Left ventricle myocardium inferior (tissue), 1 donor: Measurements from ENCODE around the gene SUN2. TPM values are rescaled to one million over a fixed set of nuclear protein-coding genes. Genes with fewer than 3 reads are reported as not detected.

Experiments
- DNase-seq: peaks from one replicate; pipeline ENCODE4 v3.0.0-alpha.2; 2020
- H3K27ac ChIP-seq: fragments of 200-600 bp; replicated peaks from 2 replicates; pipeline ENCODE4 v1.8.0; 2021
- H3K27me3 ChIP-seq: fragments of 200-600 bp; 2 replicates; pipeline ENCODE4 v1.8.0; 2021; ENCODE audit warnings: low read depth
- H3K36me3 ChIP-seq: fragments of 200-600 bp; 2 replicates; pipeline ENCODE4 v1.8.0; 2021
- H3K4me1 ChIP-seq: fragments of 200-600 bp; 2 replicates; pipeline ENCODE4 v1.8.0; 2021
- H3K4me3 ChIP-seq: fragments of 200-600 bp; 2 replicates; pipeline ENCODE4 v1.8.0; 2021; ENCODE audit warnings: mild to moderate bottlenecking, moderate library complexity
- H3K9me3 ChIP-seq: fragments of 200-600 bp; replicated peaks from 2 replicates; pipeline ENCODE4 v1.8.0; 2021
- CTCF ChIP-seq: fragments of 200-600 bp; IDR thresholded peaks from 2 replicates; pipeline ENCODE4 v1.8.0; 2021; ENCODE audit warnings: antibody characterized with exemption, mild to moderate bottlenecking, borderline replicate concordance
- intact Hi-C: fragments of 100-400 bp; cut with micrococcal nuclease; formaldehyde crosslinking; loops from one replicate; pipeline ENCODE4 v1.11.0; 2022
- total RNA-seq: library from RNA; stranded (reverse); fragmentation: NEBNext Ultra II Directional; extraction: Animal tissue kit (Norgen Biotek cat#: 25700); gene quantifications from one replicate; pipeline ENCODE4 v1.2.1, GENCODE V29; 2021
- donor health status: DM: no; HTN: yes; CAD: no; lungs with severe emphysema.

Gene SUN2
- total RNA-seq, 1 donor from 2014 or later, result 116 TPM

GRCh38 chr22:38728871-38729796 lies 26.7 kb downstream of the SUN2 start:
- H3K4me1 ChIP-seq, result peaks cover 50% of the 10 kb centered on the region
- no peak for DNase-seq
- no peak overlapping the region for H3K4me3 ChIP-seq
- no peaks in the 10 kb centered on the region for H3K27me3 ChIP-seq
- H3K27ac ChIP-seq, result no peak overlapping the region
- TF ChIP-seq CTCF, result no peak
- peaks cover 76% of the 10 kb centered on the region for H3K36me3 ChIP-seq
- intact Hi-C loops, result no loop called here
- no peaks in the 10 kb centered on the region for H3K9me3 ChIP-seq

GRCh38 chr22:38727530-38728451 lies 28.0 kb downstream of the SUN2 start:
- intact Hi-C loops, result no loop called here
- H3K27me3 ChIP-seq, result no peaks in the 10 kb centered on the region
- no peak for TF ChIP-seq CTCF
- no peak for DNase-seq
- peaks cover 90% of the 10 kb centered on the region for H3K36me3 ChIP-seq
- H3K4me3 ChIP-seq, result no peak overlapping the region
- peaks cover 37% of the 10 kb centered on the region for H3K4me1 ChIP-seq
- no peak overlapping the region for H3K27ac ChIP-seq
- H3K9me3 ChIP-seq, result no peaks in the 10 kb centered on the region

- no peak for DNase-seq
- H3K36me3 ChIP-seq, result peaks cover 96% of the 10 kb centered on the region
- H3K4me1 ChIP-seq, result peaks cover 30% of the 10 kb centered on the region
- no peaks in the 10 kb centered on the region for H3K27me3 ChIP-seq
- no peaks in the 10 kb centered on the region for H3K9me3 ChIP-seq
- intact Hi-C loops, result no loop called here
- H3K4me3 ChIP-seq, result no peak overlapping the region
- no peak for TF ChIP-seq CTCF
- no peak overlapping the region for H3K27ac ChIP-seq
Measured at GRCh38 chr22:38727123-38727522, 28.7 kb downstream of the SUN2 start.

GRCh38 chr22:38725900-38726655 lies 29.7 kb downstream of the SUN2 start:
- H3K27ac ChIP-seq, result no peak overlapping the region
- no peak overlapping the region for H3K4me3 ChIP-seq
- H3K9me3 ChIP-seq, result no peaks in the 10 kb centered on the region
- DNase-seq, result no peak
- intact Hi-C loops, result no loop called here
- H3K27me3 ChIP-seq, result no peaks in the 10 kb centered on the region
- peaks cover 22% of the 10 kb centered on the region for H3K4me1 ChIP-seq
- TF ChIP-seq CTCF, result no peak
- H3K36me3 ChIP-seq, result peaks cover 98% of the 10 kb centered on the region
